ENCODE results near the gene TTLL12. TPM values are rescaled to one million over a fixed set of nuclear protein-coding genes. Genes with fewer than 3 reads are reported as not detected.

The TTLL12 gene
- total RNA-seq, 1 donor from 2014 or later = 118 TPM

DNA sequence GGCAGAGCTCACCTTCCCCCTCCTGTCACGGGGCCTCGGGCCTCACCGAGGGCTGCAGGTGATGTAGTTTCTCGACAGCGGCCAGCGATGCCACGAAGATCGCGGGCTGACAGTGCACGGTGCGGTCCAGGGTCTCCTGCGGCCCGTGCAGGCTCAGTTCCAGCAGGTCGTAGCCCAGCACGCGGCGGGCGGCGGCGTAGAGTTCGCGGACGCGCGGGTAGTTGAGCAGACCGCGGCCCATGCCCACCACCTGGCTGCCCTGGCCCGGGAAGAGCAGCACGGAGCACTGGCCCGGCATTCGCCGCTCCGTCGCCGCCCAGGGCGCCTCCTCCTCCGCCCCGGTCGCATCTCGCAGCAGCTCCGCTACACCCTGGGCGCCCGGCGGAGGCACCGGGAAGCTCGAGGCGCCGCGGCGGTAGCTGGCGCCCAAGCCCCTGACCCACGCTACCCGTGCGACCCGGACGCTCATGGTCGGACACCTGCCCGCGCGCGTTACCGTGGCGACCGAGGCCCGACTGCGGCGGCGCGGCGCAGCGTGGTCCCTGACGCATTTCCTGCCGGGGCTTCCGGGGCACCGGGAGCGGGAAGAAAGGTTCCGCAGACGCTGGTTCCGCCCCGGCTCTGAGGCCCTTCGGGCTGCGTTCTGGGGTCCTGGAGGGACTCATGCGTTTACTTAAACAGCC lies 43.9 kb downstream of the TTLL12 start, which contains the start of gene MCAT:
Gene MCAT (minus strand): TSS at position 519 of the 683 bp plus-strand sequence. CDS start 50 bp downstream, at position 469.
- no peaks in the 10 kb centered on the region for H3K9me3 Mint-ChIP-seq
- H3K4me3 Mint-ChIP-seq = peak within 1 kb of the TSS; percentile 90
- peaks cover 24% of the 10 kb centered on the region for H3K4me1 Mint-ChIP-seq
- no peaks in the 10 kb centered on the region for H3K27me3 Mint-ChIP-seq
- intact Hi-C loops (cut with micrococcal nuclease) = loop anchor here (1.0 to 5.0 kb wide), 3 partner anchors 9 to 531 kb away; partner anchors contain the start of genes POLDIP3 and TTLL12
- H3K36me3 Mint-ChIP-seq (ENCODE audit: low read depth) = peaks cover 21% of the 10 kb centered on the region
- DNase-seq = peak; percentile 97
- peak within 1 kb of the TSS; percentile 95 for H3K27ac Mint-ChIP-seq

- Mint-ChIP-seq H3K4me3 (no peak overlapping the region), H3K27ac (no peak overlapping the region), H3K4me1 (peaks cover 5% of the 10 kb centered on the region), H3K27me3 (no peaks in the 10 kb centered on the region), H3K9me3 (no peaks in the 10 kb centered on the region), H3K36me3 (ENCODE audit: low read depth) (peaks cover 51% of the 10 kb centered on the region)
- intact Hi-C loops (cut with micrococcal nuclease) = no loop called here
- DNase-seq = no peak
These were observed 50.1 kb downstream of the TTLL12 start for GRCh38 chr22:43136801-43137200.

DNA sequence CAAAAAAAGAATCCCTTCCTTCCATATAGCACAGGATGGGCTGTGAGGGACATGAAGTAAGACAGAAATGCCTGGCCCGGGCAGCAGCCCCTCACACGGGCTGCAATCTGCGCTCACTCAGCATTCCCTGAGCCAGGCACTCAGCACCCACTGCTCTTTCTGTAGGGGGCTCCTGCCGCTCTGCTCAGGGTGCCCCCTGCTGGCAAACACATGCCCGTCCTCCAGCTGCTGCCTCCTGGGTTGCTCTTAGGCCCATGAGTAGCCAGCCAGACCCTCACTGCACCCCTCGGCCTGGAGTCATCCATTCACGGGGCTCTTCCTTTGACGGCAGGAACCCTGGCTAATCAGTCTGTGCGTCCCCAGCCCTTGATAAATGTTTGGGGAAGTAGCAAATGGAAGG lies 50.7 kb downstream of the TTLL12 start:
- H3K27me3 Mint-ChIP-seq = no peaks in the 10 kb centered on the region
- no peak overlapping the region for H3K4me3 Mint-ChIP-seq
- no peaks in the 10 kb centered on the region for H3K9me3 Mint-ChIP-seq
- intact Hi-C loops (cut with micrococcal nuclease) = no loop called here
- DNase-seq = peak; percentile 69
- H3K27ac Mint-ChIP-seq = no peak overlapping the region
- peaks cover 3% of the 10 kb centered on the region for H3K4me1 Mint-ChIP-seq
- peaks cover 50% of the 10 kb centered on the region for H3K36me3 Mint-ChIP-seq (ENCODE audit: low read depth)

GRCh38 chr22:43135565-43135964 lies 51.4 kb downstream of the TTLL12 start:
- Mint-ChIP-seq H3K27ac (no peak overlapping the region), H3K9me3 (no peaks in the 10 kb centered on the region), H3K4me3 (no peak overlapping the region), H3K4me1 (no peaks in the 10 kb centered on the region), H3K27me3 (no peaks in the 10 kb centered on the region), H3K36me3 (ENCODE audit: low read depth) (peaks cover 45% of the 10 kb centered on the region)
- intact Hi-C loops (cut with micrococcal nuclease) = no loop called here
- no peak for DNase-seq

DNA sequence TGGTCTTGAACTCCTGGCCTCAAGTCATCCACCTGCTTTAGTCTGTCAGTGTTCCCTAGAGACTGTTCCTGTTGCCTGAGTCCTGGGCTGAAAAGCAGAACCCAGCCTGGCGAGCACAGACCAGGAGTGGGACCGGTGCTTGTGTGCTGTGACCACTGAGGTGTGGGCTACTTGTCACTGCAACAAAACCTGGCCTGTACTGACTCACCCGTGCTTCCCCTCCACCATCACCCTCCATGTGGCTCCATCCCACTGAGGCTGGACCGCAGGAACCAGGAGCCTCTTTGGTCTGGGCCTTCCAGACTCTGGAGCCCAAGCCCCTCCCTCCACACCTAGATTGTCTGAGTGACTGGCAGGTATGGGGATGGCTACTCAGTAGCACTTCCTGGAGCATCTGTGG lies 52.4 kb downstream of the TTLL12 start:
- H3K36me3 Mint-ChIP-seq (ENCODE audit: low read depth) = peaks cover 38% of the 10 kb centered on the region
- H3K27me3 Mint-ChIP-seq = no peaks in the 10 kb centered on the region
- H3K27ac Mint-ChIP-seq = no peak overlapping the region
- no peak overlapping the region for H3K4me3 Mint-ChIP-seq
- no peaks in the 10 kb centered on the region for H3K9me3 Mint-ChIP-seq
- no peak for DNase-seq
- H3K4me1 Mint-ChIP-seq = no peaks in the 10 kb centered on the region
- intact Hi-C loops (cut with micrococcal nuclease) = no loop called here

- H3K4me1 Mint-ChIP-seq = no peaks in the 10 kb centered on the region
- H3K27ac Mint-ChIP-seq = peak overlapping the region; percentile 6
- no peaks in the 10 kb centered on the region for H3K27me3 Mint-ChIP-seq
- no peak overlapping the region for H3K4me3 Mint-ChIP-seq
- intact Hi-C loops (cut with micrococcal nuclease) = no loop called here
- DNase-seq = no peak
- H3K36me3 Mint-ChIP-seq (ENCODE audit: low read depth) = peaks cover 33% of the 10 kb centered on the region
- H3K9me3 Mint-ChIP-seq = no peaks in the 10 kb centered on the region
These were observed 53.5 kb downstream of the TTLL12 start for GRCh38 chr22:43133401-43133800.

- H3K9me3 Mint-ChIP-seq = no peaks in the 10 kb centered on the region
- H3K27ac Mint-ChIP-seq = no peak overlapping the region
- no peak overlapping the region for H3K4me3 Mint-ChIP-seq
- H3K27me3 Mint-ChIP-seq = no peaks in the 10 kb centered on the region
- no peak for DNase-seq
- peaks cover 3% of the 10 kb centered on the region for H3K4me1 Mint-ChIP-seq
- intact Hi-C loops (cut with micrococcal nuclease) = no loop called here
- peaks cover 26% of the 10 kb centered on the region for H3K36me3 Mint-ChIP-seq (ENCODE audit: low read depth)
These were observed 55.0 kb downstream of the TTLL12 start for GRCh38 chr22:43131773-43132501.

GRCh38 chr22:43129426-43130425 lies 57.2 kb downstream of the TTLL12 start:
- no peaks in the 10 kb centered on the region for H3K27me3 Mint-ChIP-seq
- H3K4me3 Mint-ChIP-seq = no peak overlapping the region
- intact Hi-C loops (cut with micrococcal nuclease) = no loop called here
- no peak overlapping the region for H3K27ac Mint-ChIP-seq
- peaks cover 3% of the 10 kb centered on the region for H3K4me1 Mint-ChIP-seq
- H3K9me3 Mint-ChIP-seq = no peaks in the 10 kb centered on the region
- no peak for DNase-seq
- H3K36me3 Mint-ChIP-seq (ENCODE audit: low read depth) = peaks cover 14% of the 10 kb centered on the region

DNA sequence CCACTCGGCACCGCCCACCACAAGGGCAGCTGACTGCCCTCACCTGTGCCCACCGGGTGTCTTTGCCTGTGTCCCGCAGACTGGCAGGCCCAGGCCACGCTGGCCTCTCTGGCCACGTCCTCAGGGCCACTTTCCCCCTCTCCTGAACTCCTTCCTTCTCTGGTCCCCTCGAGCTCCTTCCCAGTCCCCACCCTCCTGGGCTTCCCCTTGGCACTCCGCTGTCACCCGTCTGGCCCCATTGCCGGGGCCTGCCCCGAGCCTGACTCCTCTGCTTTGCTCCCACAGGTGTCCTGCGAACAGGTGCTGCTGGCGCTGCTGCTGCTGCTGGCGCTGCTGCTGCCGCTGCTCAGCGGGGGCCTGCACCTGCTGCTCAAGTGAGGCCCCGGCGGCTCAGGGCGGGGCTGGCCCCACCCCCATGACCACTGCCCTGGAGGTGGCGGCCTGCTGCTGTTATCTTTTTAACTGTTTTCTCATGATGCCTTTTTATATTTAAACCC lies 58.0 kb downstream of the TTLL12 start:
- peaks cover 9% of the 10 kb centered on the region for H3K36me3 Mint-ChIP-seq (ENCODE audit: low read depth)
- DNase-seq = no peak
- no peaks in the 10 kb centered on the region for H3K27me3 Mint-ChIP-seq
- no peak overlapping the region for H3K4me3 Mint-ChIP-seq
- H3K27ac Mint-ChIP-seq = no peak overlapping the region
- H3K4me1 Mint-ChIP-seq = peaks cover 3% of the 10 kb centered on the region
- no peaks in the 10 kb centered on the region for H3K9me3 Mint-ChIP-seq
- intact Hi-C loops (cut with micrococcal nuclease) = no loop called here

- Mint-ChIP-seq H3K27me3 (no peaks in the 10 kb centered on the region), H3K9me3 (no peaks in the 10 kb centered on the region), H3K4me1 (peaks cover 3% of the 10 kb centered on the region)
These were observed 58.8 kb downstream of the TTLL12 start for GRCh38 chr22:43128116-43128515.

GRCh38 chr22:43127166-43127908 lies 59.6 kb downstream of the TTLL12 start:
- peaks cover 3% of the 10 kb centered on the region for H3K4me1 Mint-ChIP-seq
- H3K9me3 Mint-ChIP-seq = no peaks in the 10 kb centered on the region
- no peak overlapping the region for H3K4me3 Mint-ChIP-seq
- intact Hi-C loops (cut with micrococcal nuclease) = no loop called here
- DNase-seq = no peak
- peaks cover 4% of the 10 kb centered on the region for H3K36me3 Mint-ChIP-seq (ENCODE audit: low read depth)
- H3K27ac Mint-ChIP-seq = no peak overlapping the region
- no peaks in the 10 kb centered on the region for H3K27me3 Mint-ChIP-seq

More at GRCh38 chr22:43128116-43128515, 58.8 kb downstream of the TTLL12 start:
- Mint-ChIP-seq H3K27ac (peak overlapping the region; percentile 9), H3K4me3 (no peak overlapping the region), H3K36me3 (ENCODE audit: low read depth) (peaks cover 5% of the 10 kb centered on the region)
- DNase-seq = no peak
- intact Hi-C loops (cut with micrococcal nuclease) = no loop called here

DNA sequence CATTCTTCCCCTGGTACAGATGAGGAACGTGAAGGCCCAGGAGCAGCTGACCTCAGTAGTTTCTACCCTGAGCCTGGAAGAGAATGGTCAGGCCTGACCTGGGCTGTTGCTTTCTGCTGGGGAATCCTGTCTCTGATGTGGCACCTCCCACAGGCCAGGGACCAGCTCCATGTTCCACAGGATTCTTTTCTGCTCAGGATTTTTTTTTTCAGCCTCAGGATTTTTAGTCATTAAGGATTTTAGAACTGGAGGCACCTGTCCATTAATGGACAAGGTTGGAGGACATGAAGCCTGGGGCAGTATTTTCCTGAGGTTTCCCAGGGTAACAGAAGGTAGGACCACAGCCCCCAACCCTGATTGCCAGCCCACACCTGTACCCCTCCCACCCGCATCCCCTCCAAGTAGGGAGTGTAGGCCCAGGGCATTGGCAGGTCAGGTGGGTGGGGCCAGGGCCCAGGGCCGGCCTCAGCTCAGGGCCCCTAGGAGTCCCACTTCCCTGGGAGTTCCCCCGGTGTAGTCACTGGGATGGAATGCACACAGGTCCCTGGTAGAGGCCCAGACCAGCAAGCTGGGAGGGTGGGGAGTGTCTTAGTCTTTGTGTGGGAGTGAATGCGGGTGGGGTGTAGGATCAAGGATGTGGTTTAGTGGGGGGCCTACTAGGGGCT lies 60.3 kb downstream of the TTLL12 start:
- no peak overlapping the region for H3K4me3 Mint-ChIP-seq
- no peaks in the 10 kb centered on the region for H3K27me3 Mint-ChIP-seq
- H3K4me1 Mint-ChIP-seq = peaks cover 3% of the 10 kb centered on the region
- H3K27ac Mint-ChIP-seq = no peak overlapping the region
- DNase-seq = no peak
- no peaks in the 10 kb centered on the region for H3K36me3 Mint-ChIP-seq (ENCODE audit: low read depth)
- intact Hi-C loops (cut with micrococcal nuclease) = no loop called here
- no peaks in the 10 kb centered on the region for H3K9me3 Mint-ChIP-seq

Measured in activated CD4-positive, alpha-beta T cell treated with anti-CD3 and anti-CD28 coated beads, Interleukin-2, amount 10 ng/mL, durations not matched to agents 24 days and 14 days (primary cell).